GM19023 (cell line): ENCODE results near the gene LPIN3.

Experiments used
- ATAC-seq: cut with Tn5 transposase; IDR thresholded peaks from one replicate; pipeline ENCODE4 v1.9.1; 2021; ENCODE audit warnings: mild to moderate bottlenecking, moderate library complexity; ENCODE audit not compliant: unreplicated experiment

Gene LPIN3

GRCh38 chr20:41365777-41366545 lies 25.3 kb downstream of the LPIN3 start:
- ATAC-seq: no peak

- ATAC-seq: no peak
Observed at GRCh38 chr20:41366546-41367392, 26.1 kb downstream of the LPIN3 start, which contains the start of gene EMILIN3. EMILIN3 (minus strand) TSS chr20:41366818; CDS start chr20:41366634, 184 bp downstream.

DNA sequence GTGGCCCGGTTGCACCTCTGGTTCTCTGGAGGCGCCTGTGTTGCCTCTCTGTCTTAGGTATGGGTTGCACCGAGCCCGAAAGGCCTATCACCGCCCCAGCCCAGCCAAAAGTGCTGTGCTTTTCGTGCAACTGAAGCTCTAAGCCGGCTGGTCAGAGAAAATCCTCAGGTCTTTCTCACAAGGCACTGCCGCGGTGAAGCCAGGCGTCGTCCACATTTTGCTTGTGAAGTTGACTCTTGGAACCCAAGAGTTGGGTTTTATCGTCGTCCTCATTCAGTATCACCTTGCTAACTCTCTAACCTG lies 26.7 kb downstream of the LPIN3 start:
- ATAC-seq: no peak

DNA sequence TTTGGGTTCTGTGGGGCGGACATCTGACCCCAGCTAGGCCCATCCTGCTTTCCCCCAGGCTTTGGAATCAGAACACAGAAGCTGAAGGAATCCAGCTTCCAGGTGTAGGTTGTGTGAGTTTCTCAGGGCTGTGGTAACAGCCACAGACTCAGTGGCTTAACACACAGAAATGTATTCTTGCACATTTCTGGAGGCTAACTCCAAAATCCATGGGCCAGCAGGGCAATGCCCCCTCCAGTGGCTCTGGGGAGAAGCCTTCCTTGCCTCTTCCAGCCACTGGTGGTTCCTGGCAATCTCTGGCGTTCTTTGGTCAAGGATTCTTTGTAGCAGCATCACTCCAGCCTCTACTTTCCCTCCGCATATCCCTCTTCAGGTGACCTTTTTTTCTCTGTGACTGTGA lies 27.3 kb downstream of the LPIN3 start:
- no peak for ATAC-seq

DNA sequence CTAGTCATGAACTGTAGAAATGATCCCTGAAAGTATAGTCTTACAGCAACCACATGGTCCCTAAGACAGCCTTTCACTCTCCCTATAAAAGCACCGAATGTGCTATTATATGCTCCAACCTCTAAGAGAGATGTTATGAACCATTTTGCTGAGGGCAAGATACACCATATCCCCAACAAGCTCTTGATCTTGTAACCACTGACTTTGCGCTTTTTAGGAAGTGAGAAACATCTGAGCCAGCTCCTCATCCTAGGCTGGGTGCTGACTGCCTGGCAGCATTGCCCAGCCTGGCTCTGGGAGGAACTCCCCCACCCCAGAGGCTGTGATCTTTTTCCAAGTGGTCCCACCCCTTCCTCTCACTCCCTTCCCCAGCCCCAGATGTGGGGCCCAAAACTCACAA lies 29.1 kb downstream of the LPIN3 start:
- no peak for ATAC-seq

- ATAC-seq: no peak
Observed at GRCh38 chr20:41370176-41370575, 29.6 kb downstream of the LPIN3 start.

DNA sequence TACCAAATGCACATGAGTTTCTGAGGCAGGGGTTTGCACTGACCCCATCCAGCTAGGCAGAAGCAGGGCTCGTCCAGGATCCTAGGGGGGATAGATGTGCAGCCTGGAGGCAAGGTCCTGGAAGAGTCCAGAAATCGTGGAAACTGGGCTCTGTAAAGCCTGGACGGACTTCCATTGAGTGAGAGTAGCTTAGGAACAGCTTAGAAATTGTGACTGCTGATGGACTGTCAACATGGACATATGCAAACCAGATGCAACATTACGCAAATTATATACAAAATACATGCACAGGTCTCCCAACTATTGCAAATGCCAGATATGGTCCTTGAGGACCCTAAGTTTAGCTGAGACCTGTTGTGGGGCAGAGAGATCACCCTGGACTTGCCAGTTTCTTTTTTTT lies 30.8 kb downstream of the LPIN3 start:
- ATAC-seq: no peak

DNA sequence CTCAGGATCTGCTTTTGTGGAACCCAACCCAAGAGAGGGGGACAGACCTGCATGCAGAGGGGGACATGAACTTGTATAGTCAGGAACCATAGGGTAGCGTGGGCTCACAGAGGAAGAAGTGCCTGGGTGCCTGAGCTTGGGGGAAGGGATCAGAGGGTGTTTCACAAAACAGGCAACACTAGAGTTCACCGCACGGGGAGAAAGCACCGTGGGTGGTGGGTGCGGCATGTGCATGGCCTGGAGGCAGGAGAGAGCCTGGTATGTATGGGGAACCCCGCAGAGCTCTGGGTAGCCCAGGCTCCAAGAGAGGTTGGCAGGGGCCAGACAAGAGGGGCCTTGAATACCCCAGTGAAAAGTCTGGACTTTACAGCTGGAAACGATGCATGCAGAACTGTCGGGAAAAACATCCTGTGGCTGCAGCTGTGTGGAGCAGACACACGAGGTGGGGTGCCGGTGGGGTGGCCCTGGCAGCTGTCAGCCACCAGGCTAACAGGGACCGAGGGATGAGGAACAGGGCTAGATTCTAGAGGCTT lies 32.7 kb downstream of the LPIN3 start:
- ATAC-seq: no peak

DNA sequence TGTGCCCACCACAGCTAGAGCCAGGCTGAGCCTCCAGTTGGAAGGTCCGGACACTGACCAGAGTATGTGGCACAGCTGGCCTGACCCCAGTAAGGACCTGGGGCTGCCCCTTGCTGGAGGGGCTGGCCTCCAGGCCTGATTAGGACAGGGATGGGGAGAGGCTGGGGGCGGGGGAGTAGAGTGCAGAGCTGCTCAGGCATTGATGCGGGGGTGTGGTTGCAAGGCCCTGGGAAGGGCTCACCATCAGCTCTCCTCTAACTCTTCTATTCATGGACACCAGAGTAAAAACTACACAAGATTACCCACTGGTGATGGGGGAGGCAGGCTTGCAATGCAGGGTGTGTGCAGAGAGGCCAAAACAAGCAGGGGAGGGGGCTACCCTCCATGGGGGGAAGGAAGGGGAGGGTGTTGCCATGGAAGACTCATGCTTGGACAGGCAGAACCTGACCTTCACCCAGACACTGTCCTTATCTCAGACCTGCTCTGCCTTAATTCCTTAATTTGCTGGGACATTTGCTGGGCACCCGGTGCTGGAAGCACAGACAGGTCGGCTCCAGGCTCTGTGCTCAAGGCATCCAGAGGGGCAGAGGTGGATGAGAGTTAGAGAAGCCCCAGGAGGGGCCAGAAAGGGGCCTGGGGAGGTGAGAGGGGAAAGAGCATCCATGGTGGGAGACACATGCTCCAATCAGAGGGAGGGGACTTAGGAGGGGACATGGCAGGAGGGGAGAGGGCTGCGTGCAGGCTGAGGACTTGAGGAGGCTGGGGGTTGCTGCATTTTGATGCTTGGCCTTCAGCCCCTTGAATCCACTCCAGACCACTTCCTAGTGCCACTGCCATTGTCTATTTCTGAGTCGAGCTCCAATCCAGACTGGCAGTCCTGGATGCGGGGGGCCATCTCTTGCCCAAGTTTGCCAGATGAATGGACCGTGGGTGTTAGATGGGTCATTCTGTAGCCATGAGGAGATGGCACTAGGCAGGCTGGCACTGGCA lies 33.6 kb downstream of the LPIN3 start:
- ATAC-seq: no peak

DNA sequence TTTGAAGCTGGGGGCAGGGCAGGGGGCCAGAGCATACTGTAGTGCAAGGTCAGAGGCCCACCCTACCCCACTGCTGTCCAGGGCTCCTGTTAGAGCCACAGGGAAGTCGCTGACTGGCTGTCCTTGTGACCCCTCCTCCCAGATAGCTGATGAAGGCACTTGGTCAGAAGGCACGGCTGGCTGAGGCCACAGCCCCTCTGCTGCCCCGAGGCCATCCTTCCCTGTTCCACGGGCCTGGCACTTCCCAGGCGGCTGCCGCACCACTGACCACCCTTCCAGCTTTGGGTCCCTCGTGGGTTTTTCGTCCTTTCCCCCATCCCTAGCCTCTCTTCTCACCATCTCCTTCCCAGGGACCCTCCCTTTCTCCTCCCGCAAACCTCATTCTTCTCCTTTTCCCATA lies 35.2 kb downstream of the LPIN3 start:
- ATAC-seq: no peak

GRCh38 chr20:41376349-41376748 lies 35.7 kb downstream of the LPIN3 start:
- no peak for ATAC-seq

- ATAC-seq: no peak
Observed at GRCh38 chr20:41377275-41377674, 36.7 kb downstream of the LPIN3 start.

- no peak for ATAC-seq
Observed at GRCh38 chr20:41379551-41379950, 38.9 kb downstream of the LPIN3 start.

DNA sequence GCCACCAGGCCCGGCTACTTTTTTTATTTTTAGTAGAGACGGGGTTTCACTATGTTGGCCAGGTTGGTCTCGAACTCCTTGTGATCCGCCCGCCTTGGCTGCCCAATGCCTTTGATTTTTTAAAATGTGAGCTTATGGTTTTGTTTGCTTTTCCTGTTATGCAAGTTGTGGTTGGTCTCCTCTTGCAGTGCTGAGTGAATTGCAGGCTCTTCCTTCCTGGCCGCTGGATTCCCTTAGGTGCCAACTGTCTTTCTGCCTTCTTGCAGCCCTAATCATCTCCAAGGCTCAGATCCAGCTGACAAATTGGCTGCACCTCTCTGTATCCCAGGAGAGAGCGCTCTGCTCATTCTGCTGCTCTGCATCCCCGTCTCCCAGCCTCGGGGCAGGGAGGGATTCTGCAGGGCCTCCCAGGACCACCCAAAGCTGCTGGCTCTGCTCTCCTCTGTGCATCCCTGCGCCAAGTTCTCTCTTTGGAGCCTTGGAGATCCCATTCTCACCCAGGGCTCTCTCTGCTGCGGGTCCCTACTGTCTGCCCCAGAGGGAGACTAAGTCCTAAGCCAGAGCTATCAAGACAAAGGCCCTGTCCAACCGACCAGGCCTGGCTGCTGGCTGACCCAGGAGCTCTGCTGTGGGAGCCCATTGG lies 40.1 kb downstream of the LPIN3 start:
- no peak for ATAC-seq

DNA sequence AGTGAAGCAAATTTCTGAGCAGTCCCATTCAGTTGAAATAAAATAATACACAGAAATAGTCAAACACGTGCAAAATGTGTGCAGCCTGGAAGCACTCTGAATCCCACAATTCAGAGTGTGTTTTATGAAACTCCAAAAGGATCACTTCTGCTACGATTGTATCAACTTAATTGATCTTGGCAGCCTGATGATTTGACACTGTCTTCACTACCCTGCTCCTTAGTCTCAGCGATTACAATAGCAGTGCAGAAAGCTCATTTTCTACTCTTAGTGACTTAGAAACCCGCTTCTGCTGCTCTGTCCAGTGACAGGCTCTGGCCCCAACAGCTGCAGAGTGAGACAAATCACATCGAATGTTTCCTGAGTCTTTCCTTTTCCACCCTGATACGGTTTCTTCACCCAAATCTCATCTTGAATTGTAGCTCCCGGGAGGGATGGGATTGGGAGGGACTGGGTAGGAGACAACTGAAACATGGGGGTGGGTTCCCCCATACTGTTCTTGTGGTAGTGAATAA lies 42.2 kb downstream of the LPIN3 start:
- ATAC-seq: no peak

- ATAC-seq: no peak
Observed at GRCh38 chr20:41386502-41387427, 46.1 kb downstream of the LPIN3 start.

DNA sequence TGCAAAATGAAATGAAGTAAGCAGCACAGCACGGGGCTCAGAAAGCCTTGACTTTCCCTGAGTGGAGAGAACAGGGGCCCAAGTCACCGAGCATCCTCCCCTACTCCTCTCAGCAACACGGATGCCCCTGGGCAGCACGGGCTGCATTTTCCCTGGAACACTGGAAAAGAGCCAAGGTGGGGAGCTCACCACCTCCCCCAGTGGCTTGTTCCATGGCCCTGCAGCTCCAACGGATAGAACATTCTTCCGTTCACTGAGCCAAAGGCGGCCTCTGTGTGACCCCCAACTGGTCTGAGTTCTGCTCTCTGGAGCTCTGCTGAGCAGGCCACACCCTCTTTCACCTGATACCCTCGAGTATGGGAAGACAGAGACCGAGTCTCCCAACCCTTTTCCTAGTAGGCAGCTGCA lies 46.8 kb downstream of the LPIN3 start:
- ATAC-seq: no peak

GRCh38 chr20:41390889-41391288 lies 50.3 kb downstream of the LPIN3 start:
- ATAC-seq: no peak

- no peak for ATAC-seq
Observed at GRCh38 chr20:41391587-41392001, 51.0 kb downstream of the LPIN3 start.
